Activated CD4-positive, alpha-beta T cell treated with anti-CD3 and anti-CD28 coated beads, Interleukin-2, amount 10 ng/mL, durations not matched to agents 24 days and 14 days (primary cell): ENCODE measurements around the gene DBNDD1. TPM values are rescaled to one million over a fixed set of nuclear protein-coding genes. Genes with fewer than 3 reads are reported as not detected.
"Not testable (repeated sequence)": the region's sequence is repeated elsewhere in the genome, so short reads cannot be mapped to it uniquely, and the experiment has no call there.

Experiments
- DNase-seq: peaks from one replicate; pipeline ENCODE4 v3.0.0; 2022
- H3K27ac Mint-ChIP-seq: one replicate; pipeline ENCODE4 v1.8.0; 2022; ENCODE audit warnings: mild to moderate bottlenecking, mixed read lengths
- H3K27me3 Mint-ChIP-seq: one replicate; pipeline ENCODE4 v1.8.0; 2022; ENCODE audit warnings: mixed read lengths
- H3K36me3 Mint-ChIP-seq: one replicate; pipeline ENCODE4 v1.8.0; 2022; ENCODE audit warnings: low read depth, mild to moderate bottlenecking, mixed read lengths
- H3K4me1 Mint-ChIP-seq: one replicate; pipeline ENCODE4 v1.8.0; 2021; ENCODE audit warnings: mixed read lengths
- H3K4me3 Mint-ChIP-seq: one replicate; pipeline ENCODE4 v1.8.0; 2022; ENCODE audit warnings: mild to moderate bottlenecking, moderate library complexity, mixed read lengths
- H3K9me3 Mint-ChIP-seq: one replicate; pipeline ENCODE4 v1.8.0; 2021; ENCODE audit warnings: mixed read lengths
- intact Hi-C: fragments of 100-400 bp; cut with micrococcal nuclease; formaldehyde crosslinking; loops from one replicate; pipeline ENCODE4 v1.15.1; 2023
- total RNA-seq: library from RNA; stranded (reverse); gene quantifications from 2 replicates; pipeline ENCODE4 v1.2.3, GENCODE V29; 2022

Gene DBNDD1
- total RNA-seq, 1 donor from 2014 or later: not detected

GRCh38 chr16:90000733-90001427, 18.4 kb downstream of the DBNDD1 start:
- peaks cover 9% of the 10 kb centered on the region for H3K9me3 Mint-ChIP-seq
- no peak overlapping the region for H3K27ac Mint-ChIP-seq
- intact Hi-C loops: no loop called here
- H3K4me1 Mint-ChIP-seq: peaks cover 7% of the 10 kb centered on the region
- H3K4me3 Mint-ChIP-seq: no peak overlapping the region
- H3K27me3 Mint-ChIP-seq: peaks cover under 1% of the 10 kb centered on the region
- no peak for DNase-seq
- H3K36me3 Mint-ChIP-seq: peaks cover 24% of the 10 kb centered on the region

GRCh38 chr16:89999831-90000574, 19.3 kb downstream of the DBNDD1 start:
- Mint-ChIP-seq H3K4me1 (peaks cover 13% of the 10 kb centered on the region), H3K27ac (peak overlapping the region; percentile 17), H3K9me3 (peaks cover 12% of the 10 kb centered on the region), H3K27me3 (peaks cover 5% of the 10 kb centered on the region), H3K36me3 (peaks cover 33% of the 10 kb centered on the region), H3K4me3 (no peak overlapping the region)
- DNase-seq: no peak
- intact Hi-C loops: no loop called here

- peak overlapping the region; percentile 26 for H3K4me3 Mint-ChIP-seq
These were observed 23.1 kb downstream of the DBNDD1 start for GRCh38 chr16:89996178-89996489.

GRCh38 chr16:89995475-89996177, 23.6 kb downstream of the DBNDD1 start:
- H3K27me3 Mint-ChIP-seq, intact Hi-C loops: not testable (repeated sequence)
- peak overlapping the region; percentile 26 for H3K4me3 Mint-ChIP-seq
- H3K9me3 Mint-ChIP-seq: peaks cover 22% of the 10 kb centered on the region
- peak; percentile 82 for DNase-seq
- peaks cover 17% of the 10 kb centered on the region for H3K4me1 Mint-ChIP-seq
- peak overlapping the region; percentile 88 for H3K27ac Mint-ChIP-seq
- peaks cover 73% of the 10 kb centered on the region for H3K36me3 Mint-ChIP-seq

More at GRCh38 chr16:89996178-89996489, 23.1 kb downstream of the DBNDD1 start:
- Mint-ChIP-seq H3K27ac (peak overlapping the region; percentile 88), H3K9me3 (peaks cover 22% of the 10 kb centered on the region), H3K27me3 (peaks cover 8% of the 10 kb centered on the region), H3K4me1 (peaks cover 17% of the 10 kb centered on the region), H3K36me3 (peaks cover 68% of the 10 kb centered on the region)
- no peak for DNase-seq
- intact Hi-C loops: no loop called here

GRCh38 chr16:89994721-89995474, 24.4 kb downstream of the DBNDD1 start:
- H3K9me3 Mint-ChIP-seq: peaks cover 22% of the 10 kb centered on the region
- H3K27me3 Mint-ChIP-seq, intact Hi-C loops: not testable (repeated sequence)
- H3K27ac Mint-ChIP-seq: peak overlapping the region; percentile 88
- peaks cover 74% of the 10 kb centered on the region for H3K36me3 Mint-ChIP-seq
- H3K4me3 Mint-ChIP-seq: peak overlapping the region; percentile 26
- peaks cover 14% of the 10 kb centered on the region for H3K4me1 Mint-ChIP-seq
- DNase-seq: peak; percentile 83

GRCh38 chr16:89994389-89994720, 24.9 kb downstream of the DBNDD1 start:
- intact Hi-C loops: no loop called here
- peaks cover 8% of the 10 kb centered on the region for H3K27me3 Mint-ChIP-seq

GRCh38 chr16:89993971-89994370, 25.3 kb downstream of the DBNDD1 start:
- H3K27me3 Mint-ChIP-seq: peaks cover 8% of the 10 kb centered on the region
- intact Hi-C loops: no loop called here
- DNase-seq: no peak
- H3K36me3 Mint-ChIP-seq: peaks cover 77% of the 10 kb centered on the region
- H3K9me3 Mint-ChIP-seq: peaks cover 22% of the 10 kb centered on the region
- no peak overlapping the region for H3K4me3 Mint-ChIP-seq
- no peak overlapping the region for H3K27ac Mint-ChIP-seq
- H3K4me1 Mint-ChIP-seq: peaks cover 14% of the 10 kb centered on the region

More at GRCh38 chr16:89994389-89994720, 24.9 kb downstream of the DBNDD1 start:
- Mint-ChIP-seq H3K9me3 (peaks cover 22% of the 10 kb centered on the region), H3K4me1 (peaks cover 14% of the 10 kb centered on the region), H3K4me3 (no peak overlapping the region), H3K36me3 (peaks cover 74% of the 10 kb centered on the region), H3K27ac (peak overlapping the region; percentile 88)
- no peak for DNase-seq

GRCh38 chr16:89993377-89993776, 25.9 kb downstream of the DBNDD1 start:
- Mint-ChIP-seq H3K4me3 (no peak overlapping the region), H3K27ac (no peak overlapping the region), H3K4me1 (peaks cover 12% of the 10 kb centered on the region), H3K9me3 (peaks cover 22% of the 10 kb centered on the region), H3K36me3 (peaks cover 76% of the 10 kb centered on the region), H3K27me3 (peaks cover 8% of the 10 kb centered on the region)
- no peak for DNase-seq
- intact Hi-C loops: no loop called here

GRCh38 chr16:89990799-89991198, 28.5 kb downstream of the DBNDD1 start:
- Mint-ChIP-seq H3K27me3 (peaks cover 6% of the 10 kb centered on the region), H3K4me1 (peaks cover 9% of the 10 kb centered on the region), H3K9me3 (peaks cover 12% of the 10 kb centered on the region), H3K36me3 (peaks cover 70% of the 10 kb centered on the region), H3K27ac (no peak overlapping the region), H3K4me3 (no peak overlapping the region)
- intact Hi-C loops: no loop called here
- no peak for DNase-seq

- peaks cover 4% of the 10 kb centered on the region for H3K9me3 Mint-ChIP-seq
- no peak overlapping the region for H3K4me3 Mint-ChIP-seq
- no peak for DNase-seq
- no peaks in the 10 kb centered on the region for H3K27me3 Mint-ChIP-seq
- no peak overlapping the region for H3K27ac Mint-ChIP-seq
- H3K4me1 Mint-ChIP-seq: no peaks in the 10 kb centered on the region
- H3K36me3 Mint-ChIP-seq: peaks cover 66% of the 10 kb centered on the region
- intact Hi-C loops: no loop called here
These were observed 30.3 kb downstream of the DBNDD1 start for GRCh38 chr16:89988951-89989350.

GRCh38 chr16:89987169-89987568, 32.1 kb downstream of the DBNDD1 start:
- Mint-ChIP-seq H3K27me3 (no peaks in the 10 kb centered on the region), H3K4me3 (no peak overlapping the region), H3K27ac (no peak overlapping the region), H3K4me1 (no peaks in the 10 kb centered on the region), H3K9me3 (peaks cover 3% of the 10 kb centered on the region), H3K36me3 (peaks cover 60% of the 10 kb centered on the region)
- intact Hi-C loops: no loop called here
- no peak for DNase-seq

GRCh38 chr16:89986600-89986999, 32.7 kb downstream of the DBNDD1 start:
- Mint-ChIP-seq H3K27ac (no peak overlapping the region), H3K9me3 (no peaks in the 10 kb centered on the region), H3K4me1 (no peaks in the 10 kb centered on the region), H3K36me3 (peaks cover 59% of the 10 kb centered on the region), H3K27me3 (no peaks in the 10 kb centered on the region), H3K4me3 (no peak overlapping the region)
- intact Hi-C loops: no loop called here
- no peak for DNase-seq

- no peak for DNase-seq
- H3K27me3 Mint-ChIP-seq: no peaks in the 10 kb centered on the region
- H3K36me3 Mint-ChIP-seq: peaks cover 53% of the 10 kb centered on the region
- no peak overlapping the region for H3K27ac Mint-ChIP-seq
- H3K4me1 Mint-ChIP-seq: no peaks in the 10 kb centered on the region
- no peak overlapping the region for H3K4me3 Mint-ChIP-seq
- intact Hi-C loops: no loop called here
- no peaks in the 10 kb centered on the region for H3K9me3 Mint-ChIP-seq
These were observed 34.0 kb downstream of the DBNDD1 start for GRCh38 chr16:89985219-89985618.
